Heart right ventricle (tissue), 16 donors: ENCODE results near the gene OPRD1. TPM values are rescaled to one million over a fixed set of nuclear protein-coding genes. Genes with fewer than 3 reads are reported as not detected.

Source experiments
- ATAC-seq, 8 donors: fragments of 200-7000 bp; cut with Tn5 transposase; one replicate each; pipeline ENCODE4 v1.9.1; 2020; ENCODE audit warnings: mild to moderate bottlenecking in 8 of 8, moderate library complexity in 8 of 8, moderate number of reproducible peaks in 1 of 8
- DNase-seq, 2 donors: peaks; one replicate each; pipeline ENCODE4 v3.0.0-alpha.2; 2020
- H3K27ac ChIP-seq, 10 donors: fragments of 200-600 bp; sonication (generic) in 2 of 10; one replicate each; pipeline versions ENCODE4 v1.5.0 to v1.8.0; 2020 to 2022; ENCODE audit warnings: mild to moderate bottlenecking in 3 of 10
- H3K27me3 ChIP-seq, 7 donors: fragments of 200-600 bp; one replicate each; pipeline ENCODE4 v1.8.0; 2021 to 2022; ENCODE audit warnings: mild to moderate bottlenecking in 2 of 7
- H3K36me3 ChIP-seq, 9 donors: fragments of 200-600 bp; sonication (generic) in 1 of 9; one replicate each; pipeline versions ENCODE4 v1.5.0 to v1.8.0; 2020 to 2022; ENCODE audit warnings: mild to moderate bottlenecking in 2 of 9
- H3K4me1 ChIP-seq, 9 donors: fragments of 200-600 bp; sonication (generic) in 1 of 9; one replicate each; pipeline versions ENCODE4 v1.5.0 to v1.8.0; 2020 to 2022; ENCODE audit warnings: mild to moderate bottlenecking in 4 of 9
- H3K4me3 ChIP-seq, 10 donors: fragments of 200-600 bp; sonication (generic) in 2 of 10; one replicate each; pipeline versions ENCODE4 v1.5.0 to v1.8.0; 2020 to 2022; ENCODE audit warnings: mild to moderate bottlenecking in 7 of 10, moderate library complexity in 2 of 10
- H3K9me3 ChIP-seq, 11 donors: fragments of 200-600 bp in 10 of 11; sonication (generic) in 2 of 11; one replicate each; pipeline versions ENCODE4 v1.5.0 to v1.8.0; 2013 to 2022; ENCODE audit warnings: mild to moderate bottlenecking in 2 of 11, control low read depth in 1 of 11, moderate library complexity in 1 of 11
- CTCF ChIP-seq, 9 donors: fragments of 200-600 bp; sonication (generic) in 2 of 9; IDR thresholded peaks; one replicate each; pipeline versions ENCODE4 v1.5.0 to v1.8.0; 2021 to 2022; ENCODE audit warnings: antibody characterized with exemption in 9 of 9, mild to moderate bottlenecking in 5 of 9, moderate library complexity in 1 of 9
- WGBS, 2 donors: extraction: QIAGEN DNeasy Blood & Tissue Kit; methylation state at CpG; one replicate each; pipeline ENCODE4 v1.1.7; 2013; ENCODE audit warnings: inconsistent platforms in 1 of 2; 5-methylcytosine and 5-hydroxymethylcytosine counted together
- intact Hi-C, 10 donors: fragments of 100-400 bp; cut with DNase I; formaldehyde crosslinking; loops; one replicate each; pipeline versions ENCODE4 v1.11.1 to v1.14.2; 2022
- polyA plus RNA-seq, 2 donors: library from polyadenylated mRNA; stranded (reverse); fragments of 200-250 nt; gene quantifications; one replicate each; pipeline ENCODE4 v1.2.3, GENCODE V29; 2013
- total RNA-seq, 10 donors: library from RNA; stranded (reverse); fragmentation: NEBNext Ultra II Directional in 3 of 10; extraction: Animal tissue kit (Norgen Biotek cat#: 25700) in 3 of 10; gene quantifications; one replicate each; pipeline versions ENCODE4 v1.2.1 to v1.2.4, GENCODE V29; 2021 to 2023
- donor health status: Arrhythmogenic right ventricular cardiomyopathy.
- donor health status: ischemic (EF 13 %, LVEDD 7.1; RV severe dilation, severe dysfunction).
- donor health status: healthy with polysubstance abuse.
- donor health status: DM: no; HTN: yes; CAD: no.
- donor health status: DM: no; HTN: no; CAD: no.
- donor health status: ischemic (EF 25% LVEDD 6.9; RV normal size, moderate dysfunction).
- donor health status: ischemic (EF 25% LVEDD 5.7; RV mildly dilated, moderate dysfunction).
- donor health status: healthy.
- donor health status: DM: yes; HTN: yes; CAD: no.
- donor health status: Ischemic cardiomyopathy.
- donor health status: ischemic (EF 35%, LVEDD 5.7; RV mildly dilated, moderate dysfunction).
- donor health status: nonischemic (EF 11% LVEDD 7.7; RV severe dilation, severe dysfunction).
- donor health status: DM: yes; HTN: yes; CAD: no.
- donor health status: PGD.
- donor health status: ischemic (EF 29% LVEDD 5.4; RV normal size, mild dysfunction).
- donor health status: nonischemic (EF 23%, LVEDD 6.1; RV moderate dilation, normal function).

The OPRD1 gene
- total and polyA plus RNA-seq, 12 donors, result 0.02 to 0.04 TPM; not detected in 10

DNA sequence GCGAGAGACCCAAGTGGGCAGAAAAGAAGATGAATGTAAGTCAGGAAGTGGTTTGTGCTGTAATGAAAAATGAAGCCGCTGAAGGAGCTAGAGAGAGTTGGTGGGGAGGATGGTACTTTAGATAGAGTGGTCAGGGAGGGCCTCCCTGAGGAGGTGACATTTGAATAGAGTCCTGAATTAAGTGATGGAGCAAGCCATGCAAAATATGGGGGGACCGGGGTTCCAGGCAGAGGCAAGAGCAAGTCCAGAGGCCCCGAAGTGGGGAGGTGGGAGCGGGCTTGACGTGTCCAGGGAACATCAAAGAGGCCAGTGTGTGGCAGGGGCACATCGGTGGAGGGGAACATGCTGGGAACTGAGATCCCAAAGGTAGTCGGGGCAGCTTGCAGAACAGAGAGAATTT, 43.1 kb downstream of the OPRD1 start:
- intact Hi-C loops, result no loop called here
- ATAC-seq (no peak), DNase-seq (no peak)
- no peak for TF ChIP-seq CTCF (IDR thresholded peaks at IDR 0.05)
- Histone ChIP-seq H3K4me1 (no peaks in the 10 kb centered on the region), H3K4me3 (no peak overlapping the region), H3K27me3 (peaks cover 0 to 44% (median 22%) of the 10 kb centered on the region in 7 donors), H3K36me3 (no peaks in the 10 kb centered on the region), H3K9me3 (no peaks in the 10 kb centered on the region), H3K27ac (no peak overlapping the region)
- WGBS, 2 donors, result 68 to 72% methylated on average over 8 of the region's 8 CpGs

- ATAC-seq (no peak), DNase-seq (no peak)
- no peaks in the 10 kb centered on the region for H3K36me3 ChIP-seq
- no peaks in the 10 kb centered on the region for H3K9me3 ChIP-seq
- H3K4me3 ChIP-seq, result no peak overlapping the region
- peaks cover 0 to 41% (median 22%) of the 10 kb centered on the region in 7 donors for H3K27me3 ChIP-seq
- intact Hi-C loops, result no loop called here
- WGBS, 2 donors, result 29 to 30% methylated on average over 12 of the region's 12 CpGs
- no peak for TF ChIP-seq CTCF (IDR thresholded peaks at IDR 0.05)
- H3K4me1 ChIP-seq, result no peaks in the 10 kb centered on the region
- no peak overlapping the region for H3K27ac ChIP-seq
Measured at GRCh38 chr1:28855469-28855951, 43.5 kb downstream of the OPRD1 start.

DNA sequence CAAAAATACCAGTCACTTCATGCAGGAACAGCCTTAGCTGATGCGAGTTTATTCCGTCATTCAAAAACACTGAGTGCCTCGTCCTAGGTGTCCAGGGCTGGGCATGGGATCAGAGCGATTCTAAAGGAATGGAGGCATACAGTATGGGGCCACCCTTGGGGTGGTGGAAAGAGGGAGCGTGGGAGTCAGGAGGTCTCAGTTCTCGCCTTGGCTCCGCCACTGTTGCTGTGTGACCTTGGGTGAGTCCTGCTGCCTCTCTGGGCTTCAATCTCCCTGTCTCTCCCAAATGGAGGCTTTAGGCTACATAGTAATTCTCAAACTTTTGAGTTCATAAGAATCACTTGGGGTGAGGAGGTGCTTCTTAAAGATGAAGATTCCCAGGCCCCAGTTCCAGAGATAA, 44.0 kb downstream of the OPRD1 start:
- no peaks in the 10 kb centered on the region for H3K9me3 ChIP-seq
- no peak for ATAC-seq
- no peaks in the 10 kb centered on the region for H3K4me1 ChIP-seq
- no peaks in the 10 kb centered on the region for H3K36me3 ChIP-seq
- TF ChIP-seq CTCF (IDR thresholded peaks at IDR 0.05), result no peak
- H3K4me3 ChIP-seq, result no peak overlapping the region
- intact Hi-C loops, result no loop called here
- peaks cover 0 to 38% (median 22%) of the 10 kb centered on the region in 7 donors for H3K27me3 ChIP-seq
- DNase-seq, result no peak
- 73 to 74% methylated on average over 7 of the region's 7 CpGs for WGBS, 2 donors
- no peak overlapping the region for H3K27ac ChIP-seq

- TF ChIP-seq CTCF (IDR thresholded peaks at IDR 0.05), result no peak
- H3K36me3 ChIP-seq, result no peaks in the 10 kb centered on the region
- 73 to 74% methylated on average over 3 of the region's 3 CpGs for WGBS, 2 donors
- no peak overlapping the region for H3K27ac ChIP-seq
- no peak for DNase-seq
- H3K4me3 ChIP-seq, result no peak overlapping the region
- intact Hi-C loops, result loop anchor here in 2 of 10 donors (5.0 to 10.0 kb wide), 2 partner anchors 58 to 326 kb away; no protein-coding TSS in a partner anchor
- H3K9me3 ChIP-seq, result no peaks in the 10 kb centered on the region
- peaks cover 0 to 30% (median 7%) of the 10 kb centered on the region in 7 donors for H3K27me3 ChIP-seq
- no peaks in the 10 kb centered on the region for H3K4me1 ChIP-seq
- no peak for ATAC-seq
Measured at GRCh38 chr1:28860332-28861073, 48.5 kb downstream of the OPRD1 start.
